HepG2 (cell line): Measurements from ENCODE around the gene SLC25A36.

Source experiments
- CTCF ChIP-seq: sonication (generic); formaldehyde crosslinking; IDR thresholded peaks from 2 replicates; pipeline ENCODE4 v1.5.0; 2020; ENCODE audit warnings: mild to moderate bottlenecking, missing genetic modification reagents, moderate library complexity
- RAD51 ChIP-seq: fragments of 450-650 bp; IDR thresholded peaks from 2 replicates; pipeline ENCODE4 v1.6.1; 2016; ENCODE audit warnings: borderline replicate concordance
- ZBTB43 ChIP-seq: sonication (generic); formaldehyde crosslinking; conservative IDR thresholded peaks from 2 replicates; pipeline ENCODE4 v1.4.0; 2020; ENCODE audit warnings: missing genetic modification reagents

GRCh38 chr3:140920029-140920428, 21.6 kb upstream of the SLC25A36 start:
- TF ChIP-seq CTCF (CRISPR knock-in tag) = no peak
- no peak for TF ChIP-seq RAD51
- no peak for TF ChIP-seq ZBTB43 (CRISPR knock-in tag)
